MV-4-11 (cell line): ENCODE measurements around the gene ERO1A.

Source experiments
- DNase-seq: peaks from one replicate; lab custom pipeline; 2025; lab: John Stamatoyannopoulos, UW

Gene ERO1A

DNA sequence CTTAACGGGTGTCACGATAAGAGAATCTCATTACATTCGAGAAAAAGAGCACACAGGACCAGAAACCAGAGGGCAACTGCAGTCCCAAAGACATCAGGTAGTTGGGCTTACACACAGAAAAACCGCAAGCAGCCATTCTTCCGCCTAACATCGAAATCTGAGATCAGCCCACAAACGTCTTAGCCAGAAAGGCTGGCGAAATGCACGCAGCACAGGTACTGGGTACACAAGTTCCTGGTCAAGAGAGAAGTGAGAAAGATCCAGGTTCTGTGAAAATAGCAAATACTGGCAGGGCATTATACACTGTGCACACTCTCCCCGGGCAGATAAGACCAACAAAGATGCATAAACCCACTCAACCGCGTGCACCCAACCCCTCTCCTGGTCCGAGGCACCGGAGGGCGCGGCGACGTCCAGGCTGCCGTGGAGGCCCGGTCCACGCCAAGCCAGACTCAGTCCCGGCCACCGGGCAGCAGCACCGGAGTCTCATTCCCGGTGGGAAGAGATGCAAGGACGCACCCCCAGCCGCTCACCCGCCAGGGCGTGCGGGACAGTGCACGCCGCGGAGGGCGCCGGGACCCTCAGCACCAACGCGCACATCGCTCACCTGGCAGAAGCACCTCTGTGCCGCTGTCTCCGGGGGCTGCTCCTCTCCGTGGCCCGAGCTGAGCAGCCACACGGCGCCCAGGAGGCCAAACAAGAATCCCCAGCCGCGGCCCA lies 437 bp downstream of the ERO1A start:
- DNase-seq, result peak; percentile 49

DNA sequence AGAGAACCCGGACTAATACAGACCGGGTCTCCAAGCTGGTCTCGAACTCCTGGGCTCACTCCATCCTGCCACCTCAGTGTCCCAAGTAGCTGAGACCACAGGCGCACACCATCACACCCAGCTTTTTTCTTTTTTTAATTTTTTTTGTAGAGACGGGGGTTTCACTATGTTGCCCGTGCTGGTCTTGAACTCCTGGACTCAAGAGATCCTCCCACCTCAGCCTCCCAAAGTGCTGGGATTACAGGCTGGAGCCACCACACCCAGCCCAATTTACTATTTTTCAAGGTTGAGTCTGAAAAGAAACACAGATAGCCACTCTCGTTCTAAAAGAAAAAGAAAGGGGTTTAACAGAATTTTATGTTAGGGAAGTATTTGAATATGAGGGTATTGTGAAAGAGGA lies 1.8 kb downstream of the ERO1A start:
- no peak for DNase-seq

DNA sequence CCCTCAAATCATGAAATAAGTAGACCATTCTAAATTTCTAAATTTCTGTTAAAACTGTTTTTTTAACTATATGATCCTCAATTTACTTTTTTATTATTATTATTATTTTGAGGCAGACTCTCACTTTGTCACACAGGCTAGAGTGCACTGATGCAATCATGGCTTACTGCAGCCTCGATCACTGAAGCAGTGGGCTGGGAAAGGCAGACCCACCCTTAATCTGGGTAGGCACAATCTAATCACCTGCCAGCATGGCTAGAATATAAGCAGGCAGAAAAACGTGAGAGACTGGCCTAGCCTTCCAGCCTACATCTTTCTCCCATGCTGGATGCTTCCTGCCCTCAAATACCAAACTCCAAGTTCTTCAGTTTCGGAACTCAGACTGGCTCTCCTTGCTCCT lies 2.3 kb downstream of the ERO1A start:
- no peak for DNase-seq

DNA sequence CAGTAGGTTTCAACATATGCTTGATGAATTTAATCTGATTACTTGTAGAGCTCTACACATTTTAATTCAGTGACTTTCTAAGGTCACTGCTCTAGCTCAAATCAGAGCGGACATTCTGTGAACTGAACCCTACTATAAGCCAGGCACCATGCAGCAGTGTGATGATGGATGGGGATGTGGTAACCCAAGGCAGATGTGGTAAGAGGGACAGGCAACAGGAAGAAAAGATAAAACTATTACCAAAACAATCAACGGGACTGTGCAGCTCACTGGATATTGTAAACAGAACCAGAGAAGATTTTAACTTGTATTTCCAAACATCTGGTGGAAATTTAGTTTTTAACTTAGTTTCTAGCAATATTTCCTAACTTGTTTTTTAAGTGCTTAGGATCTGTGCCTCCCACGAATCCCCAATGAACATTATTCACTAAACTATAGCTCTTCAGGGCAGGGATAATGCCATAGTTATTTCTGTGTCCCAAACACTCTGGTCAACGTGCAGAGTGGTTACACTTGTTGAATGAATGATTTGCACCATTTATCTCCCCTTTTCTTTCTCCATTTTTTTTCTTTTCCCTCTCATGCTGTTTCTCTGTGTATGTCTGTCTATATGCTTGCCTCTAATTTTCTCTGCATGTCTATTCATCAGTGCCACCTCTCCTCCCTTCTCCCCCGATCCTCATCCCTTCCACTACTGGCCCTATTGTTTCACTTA lies 3.0 kb downstream of the ERO1A start:
- DNase-seq, result peak; percentile 77

DNA sequence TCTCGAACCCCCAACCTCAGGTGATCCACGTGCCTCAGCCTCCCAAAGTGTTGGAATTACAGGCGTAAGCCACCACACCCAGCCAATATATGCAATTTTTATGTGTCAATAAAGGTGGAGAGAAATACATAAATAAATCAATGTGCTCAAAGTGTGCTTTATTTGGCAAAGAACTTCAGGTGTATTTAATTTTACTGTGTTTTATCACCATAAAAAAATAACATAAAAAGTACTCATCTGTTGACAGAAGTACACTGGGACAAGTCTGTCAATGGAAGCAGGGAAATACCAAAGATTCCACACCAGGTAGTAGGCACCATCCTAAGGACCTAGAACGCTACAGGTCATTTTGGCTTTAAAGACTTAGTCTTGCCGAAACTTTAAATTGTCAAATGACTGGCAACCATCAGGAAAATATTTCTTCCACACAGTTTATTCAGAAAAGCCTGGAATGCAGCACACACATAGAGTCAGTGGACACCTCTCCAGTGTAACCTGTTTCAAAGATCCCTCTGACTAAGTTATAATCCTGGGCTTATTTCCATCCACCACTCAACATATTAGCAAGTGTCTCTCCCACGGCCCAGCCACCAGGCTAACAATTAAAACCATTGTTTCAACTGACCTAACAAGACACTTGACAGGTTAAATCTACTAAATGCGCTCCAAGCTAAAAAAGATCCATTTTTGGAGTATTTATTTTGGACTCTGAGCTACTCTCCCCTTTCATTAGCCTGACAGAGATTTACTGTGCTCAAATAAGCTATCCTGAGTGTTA lies 4.2 kb downstream of the ERO1A start:
- no peak for DNase-seq

DNA sequence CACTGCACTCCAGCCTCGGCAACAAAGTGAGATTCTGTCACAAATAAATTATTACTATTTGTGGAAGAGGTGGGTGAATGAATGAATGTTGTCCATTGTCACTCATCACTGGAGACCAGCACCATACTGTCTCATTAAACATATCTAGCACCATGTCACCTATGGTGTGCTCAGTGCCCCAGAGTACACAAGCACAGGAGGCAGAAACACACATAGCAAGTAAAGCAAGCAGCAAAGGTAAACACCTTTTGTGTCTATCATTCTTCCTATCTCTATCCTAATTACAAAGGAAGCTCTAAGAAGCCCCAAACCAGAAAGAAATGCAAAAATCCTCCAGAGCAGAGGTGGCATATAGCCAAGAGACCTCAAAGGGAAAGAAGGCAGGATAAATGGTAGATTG lies 9.2 kb downstream of the ERO1A start:
- DNase-seq, result no peak

DNA sequence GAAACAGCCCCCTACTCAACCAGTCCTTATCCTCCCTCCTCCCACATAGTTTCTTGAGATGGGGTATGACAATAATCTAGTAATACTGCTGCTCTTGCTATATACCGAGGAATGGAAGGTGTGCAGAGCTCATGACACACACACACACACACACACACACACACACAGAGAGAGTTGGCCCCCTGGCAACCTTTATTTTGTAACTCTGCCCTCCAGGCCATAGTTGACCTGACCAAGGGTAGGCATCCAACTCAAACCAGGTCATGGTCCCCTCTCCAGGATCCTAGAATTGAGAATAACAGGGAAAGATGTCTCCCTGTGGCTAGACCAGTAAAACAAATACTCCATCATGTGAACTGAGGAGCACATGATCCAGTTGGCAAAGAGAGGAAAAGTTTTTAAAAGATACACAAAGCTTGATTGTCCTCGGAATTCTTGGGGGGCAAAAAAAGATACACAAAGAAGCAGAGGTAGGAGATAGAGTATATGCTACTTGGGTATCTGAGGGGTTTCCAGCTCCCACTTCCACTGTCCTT lies 11.3 kb downstream of the ERO1A start:
- no peak for DNase-seq

DNA sequence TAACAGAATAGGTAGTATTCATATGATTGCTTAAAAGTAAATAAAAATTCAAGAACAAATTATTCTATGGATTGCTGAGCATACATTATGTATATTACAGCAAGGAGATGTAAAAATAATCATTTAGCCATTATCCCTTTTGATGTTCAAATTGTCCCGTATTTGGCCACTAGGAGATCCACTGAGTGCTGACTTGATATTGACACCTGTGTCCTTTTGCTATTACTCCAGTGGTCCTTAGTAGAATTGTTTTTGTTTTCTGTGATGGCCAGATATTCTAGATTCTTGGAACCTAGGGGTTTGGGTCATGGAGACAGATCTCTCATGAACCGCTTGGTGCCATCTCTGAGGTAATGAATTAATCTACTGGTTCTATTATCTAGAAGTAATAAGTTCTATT lies 16.8 kb downstream of the ERO1A start:
- DNase-seq, result no peak

DNA sequence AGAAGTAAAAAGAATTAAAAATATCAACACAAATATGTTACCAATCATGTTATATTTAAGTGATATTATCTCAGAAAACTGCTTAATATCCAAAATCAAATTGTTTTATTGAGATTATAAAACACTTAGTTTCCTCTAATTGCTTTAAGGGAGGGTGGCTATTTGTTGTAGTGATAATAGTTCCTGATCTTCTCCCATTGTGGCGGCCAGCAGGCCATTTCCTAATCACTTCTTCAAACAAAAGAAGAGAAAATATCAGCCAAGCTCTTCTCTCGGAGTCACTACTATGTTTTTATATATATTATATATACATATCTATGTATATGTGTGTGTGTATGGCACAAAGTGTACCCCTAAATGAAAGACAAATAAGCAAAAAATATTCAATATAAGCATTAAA lies 31.5 kb downstream of the ERO1A start:
- DNase-seq, result no peak

DNA sequence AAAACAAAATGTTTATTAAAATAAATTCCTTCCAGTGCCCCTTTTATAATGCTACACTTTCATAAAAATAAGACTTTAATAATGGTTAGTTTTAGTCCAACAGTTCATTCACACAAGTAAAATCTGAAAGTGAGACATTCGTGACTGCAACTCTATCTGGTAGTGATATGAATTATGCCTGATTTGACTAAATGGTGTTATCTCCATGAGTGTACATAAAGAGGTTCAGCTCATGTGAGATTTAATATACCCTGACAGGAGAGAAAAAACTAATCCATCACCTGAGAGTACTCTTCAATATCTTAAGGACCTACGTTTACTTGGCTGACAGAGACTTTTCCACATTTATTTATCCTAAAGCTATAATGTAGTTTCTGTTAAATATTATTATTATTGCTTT lies 34.0 kb downstream of the ERO1A start:
- DNase-seq, result no peak

DNA sequence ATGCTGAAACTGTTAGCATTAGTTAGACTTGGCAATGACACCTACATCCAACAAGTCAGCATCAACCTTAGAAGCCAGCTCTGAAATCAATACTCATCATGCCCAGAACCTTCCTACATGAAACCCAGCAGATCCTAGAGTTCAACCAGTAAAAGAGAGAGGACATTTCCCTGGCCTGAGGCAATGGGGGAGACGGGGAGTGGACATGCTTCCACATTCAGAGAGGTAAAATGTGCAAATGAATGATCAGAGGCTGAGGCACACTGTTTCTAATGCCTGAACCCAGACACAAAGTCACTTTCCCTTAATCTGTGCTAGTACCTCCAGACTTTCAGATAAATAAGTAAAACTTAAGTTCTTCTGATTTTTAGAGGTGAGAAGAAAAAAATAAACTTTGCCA lies 34.5 kb downstream of the ERO1A start:
- no peak for DNase-seq

DNA sequence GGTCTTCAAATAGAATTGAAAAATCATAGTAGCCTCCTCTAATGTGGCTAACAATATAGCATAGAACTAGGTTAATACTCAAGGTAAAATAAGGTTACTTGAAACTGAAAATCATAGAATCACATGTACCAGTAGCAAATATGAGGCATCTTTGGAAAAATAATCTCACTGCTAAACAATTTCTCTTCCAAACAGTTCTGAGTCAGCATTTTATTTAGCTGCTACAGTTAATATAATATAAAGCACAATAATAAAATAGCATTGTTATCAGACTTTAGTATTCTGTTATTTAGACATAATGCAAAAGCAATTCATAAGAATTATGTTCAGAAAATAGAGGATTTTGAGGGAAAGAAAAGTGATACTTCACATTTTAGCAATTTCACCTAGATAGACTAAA lies 35.0 kb downstream of the ERO1A start:
- no peak for DNase-seq

DNA sequence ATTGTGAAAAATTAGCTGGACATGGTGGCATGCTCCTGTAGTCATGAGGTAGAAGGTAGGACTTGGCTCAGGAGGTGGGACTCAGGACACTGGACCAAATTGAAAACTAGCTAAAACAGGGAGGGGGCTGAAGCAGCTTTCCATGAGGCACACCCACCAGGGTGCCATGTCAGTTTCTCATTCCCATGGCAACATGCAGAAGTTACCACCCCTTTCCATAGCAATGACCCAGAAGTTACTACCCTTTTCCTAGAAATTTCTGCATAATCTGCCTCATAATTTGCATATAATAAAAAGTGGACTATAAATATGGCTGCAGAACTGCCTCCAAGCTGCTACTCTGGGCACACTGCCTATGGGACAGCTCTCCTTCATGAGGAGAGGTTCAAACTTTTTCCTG lies 38.5 kb downstream of the ERO1A start:
- no peak for DNase-seq

DNA sequence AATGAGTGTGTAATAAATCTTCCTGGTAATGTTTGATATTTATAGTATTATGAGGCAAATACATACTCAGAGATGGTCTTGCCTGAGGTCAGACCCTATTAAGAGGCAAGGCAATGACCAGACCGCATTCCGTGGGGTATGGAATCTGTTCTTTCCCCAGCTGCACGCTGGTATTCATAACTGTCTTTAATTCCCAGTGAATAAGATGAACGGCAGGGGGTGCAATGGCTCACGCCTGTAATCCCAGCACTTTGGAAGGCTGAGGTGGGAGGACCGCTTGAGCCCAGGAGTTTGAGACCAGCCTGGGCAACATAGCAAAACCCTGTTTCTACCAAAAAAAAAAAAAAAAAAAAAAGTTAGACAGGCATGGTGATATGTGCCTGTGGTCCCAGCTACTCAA lies 44.6 kb downstream of the ERO1A start:
- no peak for DNase-seq

DNA sequence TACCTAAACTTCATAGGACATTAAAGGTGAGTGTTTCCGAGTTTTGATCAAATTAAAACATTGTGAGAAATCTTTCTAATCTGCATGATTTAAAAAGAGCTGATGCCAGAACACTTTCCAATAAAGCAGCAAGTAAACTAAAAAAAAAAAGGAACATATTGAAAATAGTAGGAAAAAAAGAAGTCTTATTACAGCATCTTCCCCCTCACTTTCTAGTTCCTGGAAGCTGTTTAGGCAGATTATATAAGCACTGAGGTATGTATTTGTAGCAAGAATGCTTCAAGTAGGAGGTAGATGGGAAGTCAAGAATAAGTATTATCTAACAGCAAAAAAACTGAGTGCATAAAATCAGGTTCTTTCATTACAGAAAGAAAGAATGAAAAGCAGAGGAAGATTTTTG lies 45.8 kb downstream of the ERO1A start:
- no peak for DNase-seq

DNA sequence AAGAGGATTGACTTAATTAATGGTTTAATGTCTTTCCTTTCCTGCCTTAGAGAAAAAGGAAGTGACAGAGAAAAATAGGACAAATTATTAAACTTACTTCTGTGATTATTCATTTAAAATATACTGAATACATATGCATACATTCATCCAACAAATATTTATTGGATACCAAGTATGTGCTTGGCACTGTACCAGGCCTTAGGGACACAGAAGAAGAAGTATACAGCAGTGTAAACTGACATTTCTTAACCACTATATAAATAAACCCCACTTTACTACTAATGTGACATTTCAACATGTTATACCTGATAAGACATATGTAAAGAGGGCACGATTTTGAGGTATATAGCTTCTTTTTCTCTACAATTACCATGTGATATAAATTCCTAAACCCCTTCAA lies 53.6 kb downstream of the ERO1A start:
- no peak for DNase-seq

DNA sequence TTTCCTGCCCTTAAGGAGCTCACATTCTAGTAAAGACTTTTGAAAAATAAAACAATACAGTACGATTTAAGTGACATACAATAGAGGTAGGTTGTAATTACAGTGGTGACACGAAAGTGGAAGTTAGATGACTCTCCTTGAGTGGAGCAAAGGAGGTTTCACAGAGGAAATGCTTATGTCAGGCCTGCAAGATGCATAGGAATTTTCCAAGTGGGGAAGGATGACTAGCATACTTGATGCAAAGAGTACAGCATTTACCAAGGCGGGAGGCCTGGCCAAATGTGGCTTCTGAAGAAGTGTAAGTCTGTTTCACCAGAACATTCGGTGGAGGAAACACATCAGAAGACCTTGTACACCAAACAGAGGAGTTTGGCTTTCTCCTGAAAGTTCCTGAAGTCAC lies 55.2 kb downstream of the ERO1A start:
- no peak for DNase-seq

DNA sequence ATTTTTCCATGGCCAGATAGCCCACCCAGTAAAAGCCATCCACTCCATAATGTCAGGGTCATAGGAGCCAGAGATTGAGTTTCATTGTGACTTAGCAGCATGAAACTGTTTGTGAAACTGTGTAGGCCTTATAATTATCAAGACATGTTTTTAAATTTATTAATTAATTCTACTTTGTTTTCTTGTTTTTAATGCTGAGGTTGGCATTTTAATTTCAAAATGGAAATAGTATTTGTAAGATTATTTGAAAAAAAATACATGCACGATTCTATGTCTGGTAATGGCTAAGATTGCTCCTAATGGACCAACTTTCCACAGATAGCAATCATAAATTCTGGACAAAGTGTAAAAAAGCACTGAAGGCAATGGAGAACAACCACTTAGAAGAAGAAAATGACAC lies 75.7 kb downstream of the ERO1A start:
- no peak for DNase-seq

DNA sequence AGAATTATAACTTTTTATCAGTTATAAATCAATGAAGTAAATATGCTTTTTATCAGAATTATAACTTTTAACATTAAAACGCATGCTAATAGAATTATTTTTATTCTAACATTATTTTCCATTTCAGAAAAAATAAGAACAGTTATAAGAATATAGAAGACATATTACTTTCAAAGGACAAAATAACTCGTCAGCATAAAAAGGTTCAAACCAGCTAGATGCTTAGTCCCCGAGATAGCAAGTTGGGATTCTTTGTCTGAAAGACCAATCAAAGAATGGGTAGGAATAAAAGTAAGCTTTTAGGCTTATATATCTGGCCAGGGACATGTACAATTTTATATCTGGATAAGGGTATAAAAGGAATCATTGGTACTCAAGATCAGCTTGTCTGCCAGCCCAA lies 76.8 kb downstream of the ERO1A start:
- no peak for DNase-seq

DNA sequence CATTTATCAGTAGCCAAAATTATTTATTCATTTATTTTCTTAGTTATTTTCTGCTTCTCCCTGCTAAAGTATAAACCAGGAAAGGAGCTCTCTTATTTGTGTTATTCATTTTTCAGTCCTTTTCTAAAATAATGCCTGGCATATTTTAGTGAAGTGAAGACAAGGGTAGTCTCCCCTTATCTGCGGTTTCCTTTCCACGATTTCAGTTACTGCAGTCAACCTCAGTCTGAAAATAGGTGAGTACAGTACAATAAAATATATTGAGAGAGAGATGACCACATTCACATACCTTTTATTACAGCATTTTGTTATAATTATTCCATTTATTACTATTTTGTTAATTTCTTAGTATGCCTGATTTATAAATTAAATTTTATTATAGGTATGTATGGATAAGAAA lies 85.2 kb downstream of the ERO1A start:
- DNase-seq, result no peak

DNA sequence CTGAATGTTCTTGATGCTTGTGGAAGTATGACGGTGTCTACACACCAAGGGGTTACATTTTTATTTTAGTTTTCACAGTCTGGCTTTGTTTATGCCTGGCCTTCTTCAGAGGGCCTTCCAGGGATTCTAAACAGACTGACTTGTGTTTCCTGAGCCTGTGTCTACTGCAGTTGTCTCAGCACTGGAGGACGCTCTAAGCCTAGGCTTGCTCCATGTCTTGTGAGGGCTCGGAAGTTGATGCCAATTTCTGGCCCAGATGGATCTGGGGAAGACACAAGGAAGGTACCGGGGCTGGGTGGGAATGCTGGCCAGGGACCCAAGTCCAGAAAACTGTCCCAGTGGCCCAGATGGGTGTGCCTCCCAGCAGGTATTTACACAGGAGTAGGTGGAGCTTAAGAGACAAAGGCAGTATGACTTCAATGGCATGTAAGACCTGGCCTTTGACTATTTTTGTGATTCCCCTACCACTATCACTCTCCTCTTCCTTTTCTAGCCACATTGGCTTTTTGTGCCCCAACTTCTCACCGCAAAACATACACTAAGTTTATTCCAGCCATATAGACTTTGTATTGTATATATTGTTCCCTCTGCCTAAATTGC lies 85.8 kb downstream of the ERO1A start:
- no peak for DNase-seq

DNA sequence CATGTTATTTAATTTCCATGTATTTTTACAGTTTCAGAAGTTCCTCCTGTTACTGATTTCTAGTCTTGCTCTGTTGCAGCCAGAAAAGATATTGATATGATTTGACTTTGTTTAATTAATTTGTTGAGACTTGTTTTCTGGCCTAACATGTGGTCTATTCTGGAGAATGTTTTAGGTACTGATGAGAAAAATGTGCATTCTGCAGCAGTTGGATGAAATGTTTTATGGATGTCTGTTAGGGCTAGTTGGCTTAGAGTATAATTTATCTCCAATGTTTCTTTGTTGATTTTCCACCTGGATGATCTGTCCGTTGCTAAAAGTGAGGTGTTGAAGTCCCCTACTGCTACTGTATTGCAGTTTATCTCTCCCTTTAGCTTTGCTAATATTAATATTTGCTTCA lies 88.3 kb downstream of the ERO1A start:
- no peak for DNase-seq

DNA sequence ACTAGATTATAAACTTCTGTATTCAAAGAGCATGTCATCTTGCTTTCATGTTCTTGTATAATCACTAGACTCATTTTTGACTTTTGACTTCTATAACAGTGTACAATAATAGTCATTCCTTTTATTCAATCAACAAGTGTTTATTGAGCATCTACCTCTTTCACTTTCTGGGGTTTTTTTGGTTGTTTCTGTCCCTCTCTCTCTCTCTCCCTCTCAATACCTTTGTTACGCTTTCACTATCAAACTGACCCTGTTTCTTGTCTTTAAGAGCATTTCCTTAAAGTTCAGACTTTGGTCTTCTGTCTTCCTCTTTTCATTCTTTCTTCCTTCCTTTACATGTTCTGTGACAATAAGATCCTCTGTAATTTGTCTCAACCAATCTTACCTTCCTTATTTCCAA lies 93.2 kb downstream of the ERO1A start:
- DNase-seq, result peak; percentile 9
